ENCODE measurements around the gene HPS5. TPM values are rescaled to one million over a fixed set of nuclear protein-coding genes. Genes with fewer than 3 reads are reported as not detected.
A peak's percentile ranks its signal among the peaks of the same experiment; 100 is the strongest.

The HPS5 gene
- total RNA-seq, 4 donors from 2014 or later = 13.5 to 37.3 (median 20.2) TPM

- H3K4me3 ChIP-seq = no peak overlapping the region
- WGBS, 2 donors (ENCODE audit: low coverage in 1 of 2) = 0 to 65% methylated on average over 1 to 5 of the region's 6 CpGs
- H3K9me3 ChIP-seq = no peaks in the 10 kb centered on the region
- no peaks in the 10 kb centered on the region for H3K36me3 ChIP-seq
- H3K4me1 ChIP-seq = no peaks in the 10 kb centered on the region
- H3K27ac ChIP-seq = no peak overlapping the region
- TF ChIP-seq EP300 (IDR thresholded peaks at IDR 0.05) = no peak
- no peak for TF ChIP-seq POLR2AphosphoS5 (IDR thresholded peaks at IDR 0.05)
- TF ChIP-seq CTCF (IDR thresholded peaks at IDR 0.05) = no peak
- TF ChIP-seq POLR2A (IDR thresholded peaks at IDR 0.05) = no peak
- no peak for ATAC-seq
- H3K27me3 ChIP-seq = no peaks in the 10 kb centered on the region
Observed at GRCh38 chr11:18245396-18245795, 76.5 kb downstream of the HPS5 start.

- Histone ChIP-seq H3K27ac (no peak overlapping the region), H3K9me3 (no peaks in the 10 kb centered on the region), H3K27me3 (no peaks in the 10 kb centered on the region), H3K4me3 (no peak overlapping the region), H3K4me1 (no peaks in the 10 kb centered on the region), H3K36me3 (no peaks in the 10 kb centered on the region)
- no peak for ATAC-seq
- TF ChIP-seq CTCF (IDR thresholded peaks at IDR 0.05) (peak in 3 of 4 experiments; percentile 17 to 55 (median 18)), EP300 (IDR thresholded peaks at IDR 0.05) (no peak)
- WGBS, 2 donors (ENCODE audit: low coverage in 1 of 2) = 0% methylated on average over 1 of the region's 1 CpG; no CpG with 5 or more reads in 1 of the 2 donors
Observed at GRCh38 chr11:18243783-18244362, 78.1 kb downstream of the HPS5 start.

- Histone ChIP-seq H3K27me3 (no peaks in the 10 kb centered on the region), H3K36me3 (no peaks in the 10 kb centered on the region), H3K9me3 (no peaks in the 10 kb centered on the region), H3K4me3 (no peak overlapping the region), H3K4me1 (no peaks in the 10 kb centered on the region), H3K27ac (no peak overlapping the region)
- no peak for ATAC-seq
- WGBS, 2 donors (ENCODE audit: low coverage in 1 of 2) = 54 to 67% methylated on average over 1 of the region's 1 CpG
- TF ChIP-seq CTCF (IDR thresholded peaks at IDR 0.05) (no peak), POLR2A (IDR thresholded peaks at IDR 0.05) (no peak)
Observed at GRCh38 chr11:18239655-18240054, 82.3 kb downstream of the HPS5 start.

GRCh38 chr11:18236664-18237356, 85.1 kb downstream of the HPS5 start, which contains the start of gene SAA4:
TSS of gene SAA4 (minus strand) at chr11:18236802. CDS start at chr11:18235926, 876 bp downstream.
- Histone ChIP-seq H3K27me3 (no peaks in the 10 kb centered on the region), H3K9me3 (no peaks in the 10 kb centered on the region), H3K27ac (no peak within 1 kb of the TSS), H3K36me3 (no peaks in the 10 kb centered on the region), H3K4me1 (no peaks in the 10 kb centered on the region), H3K4me3 (no peak within 1 kb of the TSS)
- whole genome bisulfite sequencing, 2 donors (ENCODE audit: low coverage in 1 of 2) = 68 to 75% methylated on average over 2 of the region's 2 CpGs
- no peak for TF ChIP-seq POLR2AphosphoS5 (IDR thresholded peaks at IDR 0.05)
- no peak for TF ChIP-seq POLR2A (IDR thresholded peaks at IDR 0.05)
- TF ChIP-seq CTCF (IDR thresholded peaks at IDR 0.05) = no peak
- TF ChIP-seq EP300 (IDR thresholded peaks at IDR 0.05) = no peak
- no peak for ATAC-seq

All from gastroesophageal sphincter (tissue), 4 donors.